SK-N-SH (cell line): ENCODE results near the gene CTXN3. TPM values are rescaled to one million over a fixed set of nuclear protein-coding genes. Genes with fewer than 3 reads are reported as not detected.

Source experiments
- CTCF ChIA-PET: fragments of 300-600, 350-600 bp; formaldehyde crosslinking; extraction: SDS; loops from one replicate; lab custom pipeline; 2021; lab: Yijun Ruan, JAX
- POLR2A ChIA-PET: fragments of 350-600 bp; sonication (Branson Sonifier 250); formaldehyde crosslinking; extraction: SDS; loops from one replicate; lab custom pipeline; 2020; ENCODE audit warnings: antibody characterized with exemption, inconsistent platforms; lab: Yijun Ruan, JAX
- DNase-seq: peaks from one replicate; pipeline ENCODE4 v3.0.0; 2012
- H2AFZ ChIP-seq: fragments of 200-600 bp; sonication (generic); 2 replicates; pipeline ENCODE4 v1.8.1; 2016; ENCODE audit warnings: antibody characterized with exemption, mild to moderate bottlenecking, low read depth
- H3F3A ChIP-seq: fragments of 200-600 bp; sonication (generic); replicated peaks from 2 replicates; pipeline ENCODE3; 2016; ENCODE audit warnings: antibody characterized with exemption, mild to moderate bottlenecking; ENCODE audit not compliant: insufficient read depth
- H3K27ac ChIP-seq, 2 experiments: fragments of 200-500 bp in 1 of 2; fragments of 200-600 bp in 1 of 2; sonication (Bioruptor generic) in 1 of 2; sonication (generic), shearing (Covaris generic) in 1 of 2; 2 replicates each; pipeline versions ENCODE4 v1.5.1 to v1.6.1; 2014 to 2016; ENCODE audit warnings: low read depth in 2 of 2, inconsistent platforms in 1 of 2, low read length in 1 of 2, mild to moderate bottlenecking in 1 of 2, mixed read lengths in 1 of 2
- H3K27me3 ChIP-seq: fragments of 200-600 bp; sonication (generic), shearing (Covaris generic); 2 replicates; pipeline ENCODE4 v1.6.1; 2016; ENCODE audit warnings: mixed run types; ENCODE audit not compliant: insufficient read depth
- H3K36me3 ChIP-seq, 2 experiments: fragments of 200-500 bp in 1 of 2; fragments of 200-600 bp in 1 of 2; sonication (Bioruptor generic) in 1 of 2; sonication (generic) in 1 of 2; replicated peaks in 1 of 2; 2 replicates each; pipeline versions ENCODE3 to v1.5.1; 2014 to 2016; ENCODE audit warnings: low read length in 1 of 2, mild to moderate bottlenecking in 1 of 2; ENCODE audit not compliant: insufficient read depth in 2 of 2, control insufficient read depth in 1 of 2
- H3K4me1 ChIP-seq, 2 experiments: fragments of 200-500 bp in 1 of 2; fragments of 200-600 bp in 1 of 2; sonication (Bioruptor generic) in 1 of 2; sonication (generic), shearing (Covaris generic) in 1 of 2; 2 replicates each; pipeline versions ENCODE4 v1.5.1 to v1.6.1; 2014 to 2016; ENCODE audit warnings: low read depth in 1 of 2, low read length in 1 of 2, mixed run types in 1 of 2; ENCODE audit not compliant: insufficient read depth in 2 of 2, control insufficient read depth in 1 of 2
- H3K4me2 ChIP-seq: fragments of 200-600 bp; sonication (generic), shearing (Covaris generic); 2 replicates; pipeline ENCODE4 v1.6.1; 2017; ENCODE audit warnings: mixed run types
- H3K4me3 ChIP-seq, 2 experiments: fragments of 200-500 bp in 1 of 2; fragments of 200-600 bp in 1 of 2; sonication (Bioruptor generic) in 1 of 2; sonication (generic), shearing (Covaris generic) in 1 of 2; 2 replicates each; pipeline versions ENCODE4 v1.5.1 to v1.8.1; 2014 to 2016; ENCODE audit warnings: low read depth in 2 of 2, inconsistent platforms in 1 of 2, low read length in 1 of 2, mild to moderate bottlenecking in 1 of 2, mixed read lengths in 1 of 2, moderate library complexity in 1 of 2
- H3K79me2 ChIP-seq: fragments of 200-600 bp; sonication (generic); 2 replicates; pipeline ENCODE4 v1.8.1; 2017; ENCODE audit warnings: mild to moderate bottlenecking; ENCODE audit not compliant: insufficient read depth
- H3K9ac ChIP-seq: fragments of 200-600 bp; sonication (generic); 2 replicates; pipeline ENCODE4 v1.6.1; 2017; ENCODE audit warnings: mixed run types
- H3K9me2 ChIP-seq: fragments of 200-600 bp; sonication (generic); 2 replicates; pipeline ENCODE4 v1.6.1; 2017; ENCODE audit warnings: mixed run types
- H3K9me3 ChIP-seq: fragments of 200-600 bp; sonication (generic); 2 replicates; pipeline ENCODE4 v1.6.1; 2017; ENCODE audit warnings: mixed run types, mild to moderate bottlenecking, moderate library complexity
- H4K20me1 ChIP-seq: fragments of 200-600 bp; sonication (generic); 2 replicates; pipeline ENCODE4 v1.6.1; 2017; ENCODE audit warnings: mild to moderate bottlenecking, mixed run types; ENCODE audit not compliant: insufficient read depth
- CHD2 ChIP-seq: fragments of 150-350 bp; IDR thresholded peaks from 2 replicates; pipeline ENCODE4 v1.6.1; 2018; ENCODE audit warnings: low read length; ENCODE audit not compliant: partially characterized antibody
- ELF1 ChIP-seq: IDR thresholded peaks from 2 replicates; pipeline ENCODE4 v1.4.0; 2012
- EP300 ChIP-seq, 2 experiments: IDR thresholded peaks; 2 replicates each; pipeline versions ENCODE4 v1.4.0 to v1.6.1; 2012; ENCODE audit warnings: borderline replicate concordance in 1 of 2, low read depth in 1 of 2, low read length in 1 of 2
- FOSL2 ChIP-seq: IDR thresholded peaks from 2 replicates; pipeline ENCODE4 v1.4.0; 2012; ENCODE audit warnings: low read depth, mild to moderate bottlenecking, moderate library complexity, borderline replicate concordance
- FOXJ3 ChIP-seq: sonication (generic); formaldehyde crosslinking; IDR thresholded peaks from 2 replicates; pipeline ENCODE4 v1.5.1; 2020; ENCODE audit warnings: mild to moderate bottlenecking, missing genetic modification reagents
- GATA2 ChIP-seq: sonication (generic); formaldehyde crosslinking; IDR thresholded peaks from 2 replicates; pipeline ENCODE4 v1.5.0; 2020; ENCODE audit warnings: mild to moderate bottlenecking, missing genetic modification reagents
- IRF3 ChIP-seq: fragments of 150-350 bp; IDR thresholded peaks from 2 replicates; pipeline ENCODE4 v1.6.1; 2016; ENCODE audit warnings: mild to moderate bottlenecking, low read depth, low read length
- MEF2A ChIP-seq: IDR thresholded peaks from 2 replicates; pipeline ENCODE4 v1.4.0; 2012; ENCODE audit warnings: low read depth, borderline replicate concordance
- PBX3 ChIP-seq: IDR thresholded peaks from 2 replicates; pipeline ENCODE4; 2012
- RAD21 ChIP-seq: IDR thresholded peaks from 2 replicates; pipeline ENCODE4 v1.6.1; 2012; ENCODE audit warnings: mild to moderate bottlenecking, low read length
- RCOR1 ChIP-seq: fragments of 150-350 bp; IDR thresholded peaks from 2 replicates; pipeline ENCODE4 v1.6.1; 2017; ENCODE audit warnings: antibody characterized with exemption, low read length
- RFX5 ChIP-seq: IDR thresholded peaks from 2 replicates; pipeline ENCODE4 v1.6.1; 2012; ENCODE audit warnings: mild to moderate bottlenecking, improper control_type of control experiment, low read length
- RXRA ChIP-seq: IDR thresholded peaks from 2 replicates; pipeline ENCODE4 v1.4.0; 2012; ENCODE audit warnings: low read depth, mild to moderate bottlenecking, borderline replicate concordance
- SIN3A ChIP-seq: IDR thresholded peaks from 2 replicates; pipeline ENCODE4 v1.6.1; 2012; ENCODE audit warnings: low read depth, mild to moderate bottlenecking, low read length, moderate library complexity, borderline replicate concordance
- TAF1 ChIP-seq: IDR thresholded peaks from 2 replicates; pipeline ENCODE4 v1.6.1; 2012; ENCODE audit warnings: low read depth, mild to moderate bottlenecking, low read length, moderate library complexity, borderline replicate concordance
- USF1 ChIP-seq: IDR thresholded peaks from 2 replicates; pipeline ENCODE4 v1.4.0; 2012; ENCODE audit warnings: low read depth, borderline replicate concordance
- USF2 ChIP-seq: fragments of 150-350 bp; IDR thresholded peaks from 2 replicates; pipeline ENCODE4 v1.6.1; 2017; ENCODE audit warnings: antibody characterized with exemption, low read length, low read depth, borderline replicate concordance
- YY1 ChIP-seq: IDR thresholded peaks from 2 replicates; pipeline ENCODE4 v1.4.0; 2012; ENCODE audit warnings: low read depth, mild to moderate bottlenecking
- ZBTB33 ChIP-seq: IDR thresholded peaks from 2 replicates; pipeline ENCODE4 v1.4.0; 2012; ENCODE audit warnings: low read depth, borderline replicate concordance
- WGBS: methylation state at CpG from one replicate; pipeline ENCODE4 v1.1.6; 2017; ENCODE audit warnings: low lambda C conversion rate; 5-methylcytosine and 5-hydroxymethylcytosine counted together
- polyA plus RNA-seq, 3 experiments: library from polyadenylated mRNA; depleted of rRNA; stranded (reverse); fragments of >200 nt; gene quantifications; 2 replicates each; pipeline ENCODE4 v1.2.3, GENCODE V29; 2012

CTXN3 gene
- polyA plus RNA-seq, 1 of the 3 experiments (the other 2 are of a cell fraction) = not detected

- H3K27me3 ChIP-seq = no peaks in the 10 kb centered on the region
- H3K4me2 ChIP-seq = no peak overlapping the region
- no peaks in the 10 kb centered on the region for H3K4me1 ChIP-seq
- no peak overlapping the region for H3K27ac ChIP-seq
- H4K20me1 ChIP-seq = no peaks in the 10 kb centered on the region
- H3K9me3 ChIP-seq = no peaks in the 10 kb centered on the region
- DNase-seq = no peak
- WGBS = 2% methylated on average over 2 of the region's 2 CpGs
- CTCF ChIA-PET = interaction anchor here (1.7 kb wide), 1 partner anchor 10 kb away, joined by 5 read pairs; no protein-coding TSS in a partner anchor
- no peaks in the 10 kb centered on the region for H3K79me2 ChIP-seq
- H3K36me3 ChIP-seq = no peaks in the 10 kb centered on the region
- POLR2A ChIA-PET = no interaction called here
- H2AFZ ChIP-seq = no peak overlapping the region
- no peak for TF ChIP-seq RCOR1
- no peak for TF ChIP-seq TAF1
- TF ChIP-seq USF1 = no peak
- TF ChIP-seq MEF2A = no peak
- no peak for TF ChIP-seq FOXJ3 (CRISPR knock-in tag)
- TF ChIP-seq YY1 = no peak
- TF ChIP-seq RAD21 = no peak
- TF ChIP-seq CHD2 = no peak
- no peak for TF ChIP-seq PBX3
- TF ChIP-seq USF2 = no peak
- no peak for TF ChIP-seq ZBTB33
- TF ChIP-seq, all 33 proteins: peak for 0
- no peak overlapping the region for H3K4me3 ChIP-seq
- no peaks in the 10 kb centered on the region for H3F3A ChIP-seq
- H3K9ac ChIP-seq = no peak overlapping the region
- H3K9me2 ChIP-seq = no peaks in the 10 kb centered on the region
Observed at GRCh38 chr5:127639828-127640227, 9.1 kb upstream of the CTXN3 start.

GRCh38 chr5:127642949-127643348 is 5.9 kb upstream of the CTXN3 start:
- CTCF ChIA-PET = interaction anchor here (0.6 kb wide), 1 partner anchor 479 kb away, joined by 3 read pairs; no protein-coding TSS in a partner anchor
- TF ChIP-seq ELF1 (no peak), RXRA (no peak), EP300 (IDR thresholded peaks at IDR 0.05; ENCODE audit: borderline replicate concordance in 1 of 2, low read depth in 1 of 2, low read length in 1 of 2) (no peak), FOSL2 (no peak), ZBTB33 (no peak), CHD2 (no peak), SIN3A (no peak), TAF1 (no peak), IRF3 (no peak), GATA2 (CRISPR knock-in tag) (no peak), RFX5 (no peak)

More at GRCh38 chr5:127642949-127643348, 5.9 kb upstream of the CTXN3 start:
- Histone ChIP-seq H3K27me3 (peaks cover 5% of the 10 kb centered on the region; the same call in 1 of the 2 replicates), H3K9me3 (no peaks in the 10 kb centered on the region), H3K27ac (no peak overlapping the region), H3K79me2 (no peaks in the 10 kb centered on the region), H3K4me3 (no peak overlapping the region), H3K9me2 (no peaks in the 10 kb centered on the region), H3F3A (no peaks in the 10 kb centered on the region), H3K4me2 (no peak overlapping the region), H3K36me3 (no peaks in the 10 kb centered on the region), H3K9ac (no peak overlapping the region), H4K20me1 (no peaks in the 10 kb centered on the region), H2AFZ (no peak overlapping the region), H3K4me1 (no peaks in the 10 kb centered on the region)
- POLR2A ChIA-PET = no interaction called here
- DNase-seq = no peak
- 8% methylated on average over 2 of the region's 2 CpGs for WGBS
